K562 (cell line): ENCODE results near the gene SSBP1. TPM values are rescaled to one million over a fixed set of nuclear protein-coding genes. Genes with fewer than 3 reads are reported as not detected.

Source experiments
- ERF ChIP-seq: fragments of 450-650 bp; formaldehyde crosslinking; IDR thresholded peaks from 2 replicates; pipeline ENCODE4 v1.4.0; 2020; ENCODE audit warnings: mild to moderate bottlenecking, mixed read lengths
- HNRNPL ChIP-seq: fragments of 200-400 bp; formaldehyde crosslinking; IDR thresholded peaks from 2 replicates; pipeline ENCODE4 v1.6.1; 2017; ENCODE audit warnings: low read depth, mild to moderate bottlenecking, low read length
- KLF10 ChIP-seq: fragments of 250-450 bp; sonication (Bioruptor Pico); IDR thresholded peaks from 2 replicates; pipeline ENCODE4 v1.6.1; 2021; ENCODE audit warnings: matching md5 sums
- PHB2 ChIP-seq: fragments of 450-650 bp; IDR thresholded peaks from 2 replicates; pipeline ENCODE4 v1.6.1; 2017; ENCODE audit warnings: low read depth
- ZNF124 ChIP-seq: sonication (generic); formaldehyde crosslinking; IDR thresholded peaks from 2 replicates; pipeline ENCODE4 v1.8.1; 2022; ENCODE audit warnings: missing genetic modification reagents
- ZNF347 ChIP-seq: fragments of 450-650 bp; formaldehyde crosslinking; IDR thresholded peaks from 2 replicates; pipeline ENCODE4 v1.4.0; 2020; ENCODE audit warnings: low read depth, mild to moderate bottlenecking, moderate library complexity
- polyA plus RNA-seq, 8 experiments: library from polyadenylated mRNA; depleted of rRNA in 4 of 8; stranded (reverse) in 5 of 8; unstranded in 3 of 8; fragments of >200 nt; fragmentation: Nextera tagmentation in 2 of 8; fragmentation: Illumina TruSeq in 1 of 8; extraction: Ambion mirVana in 2 of 8; extraction: Trizol in 1 of 8; gene quantifications; 2 replicates each; pipeline versions ENCODE4 v1.2.1 to v1.2.3, GENCODE V29; 2011 to 2014; ENCODE audit warnings: inconsistent platforms in 1 of 8, missing spikeins in 1 of 8
- total RNA-seq, 7 experiments: library from RNA; depleted of rRNA in 6 of 7; stranded (reverse); fragments of >200 nt in 6 of 7; fragmentation: Illumina TruSeq in 2 of 7; extraction: Trizol in 2 of 7; gene quantifications; 2 replicates each; pipeline versions ENCODE4 v1.2.1 to v1.2.3, GENCODE V29; 2011 to 2021; ENCODE audit warnings: low replicate concordance in 1 of 7
- TF ChIP-seq, protein P1 (sequence below): sonication (generic); formaldehyde crosslinking; IDR thresholded peaks from 2 replicates; pipeline ENCODE4 v1.8.1; 2023; ENCODE audit warnings: mild to moderate bottlenecking, missing genetic modification reagents
- TF ChIP-seq, protein P2 (sequence below): fragments of 450-650 bp; formaldehyde crosslinking; conservative IDR thresholded peaks from 2 replicates; pipeline ENCODE4 v1.4.0; 2022; ENCODE audit warnings: mild to moderate bottlenecking, missing genetic modification characterization

Gene SSBP1
- total and polyA plus RNA-seq, 9 of the 15 experiments (the other 6 are each of a cell fraction or from before 2014, with no cell fraction given) = 404 to 1,996 (median 835) TPM

DNA sequence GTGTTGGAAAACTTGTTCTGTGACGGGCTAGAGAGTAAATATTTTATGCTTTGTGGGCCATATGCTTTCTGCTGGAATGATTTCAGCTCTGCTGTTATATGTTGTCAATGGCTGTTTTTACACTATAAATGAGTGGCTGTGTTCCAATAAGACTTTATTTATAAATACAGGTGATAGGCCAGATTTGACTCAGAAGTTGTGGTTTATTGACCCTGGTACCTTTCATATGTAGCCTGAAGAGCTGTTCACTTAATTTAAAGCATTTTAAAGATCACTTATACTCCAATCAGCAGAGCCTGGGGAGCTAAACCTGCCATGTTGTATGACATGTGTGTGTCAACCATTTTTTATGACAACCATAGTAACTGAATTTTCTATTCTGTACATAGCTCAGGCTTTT is 9.1 kb upstream of the SSBP1 start (continued):
- no peak for TF ChIP-seq KLF10 (CRISPR knock-in tag)
- no peak for TF ChIP-seq ZNF347 (CRISPR knock-in tag)
- TF ChIP-seq HNRNPL = no peak
- TF ChIP-seq, protein P1, sequence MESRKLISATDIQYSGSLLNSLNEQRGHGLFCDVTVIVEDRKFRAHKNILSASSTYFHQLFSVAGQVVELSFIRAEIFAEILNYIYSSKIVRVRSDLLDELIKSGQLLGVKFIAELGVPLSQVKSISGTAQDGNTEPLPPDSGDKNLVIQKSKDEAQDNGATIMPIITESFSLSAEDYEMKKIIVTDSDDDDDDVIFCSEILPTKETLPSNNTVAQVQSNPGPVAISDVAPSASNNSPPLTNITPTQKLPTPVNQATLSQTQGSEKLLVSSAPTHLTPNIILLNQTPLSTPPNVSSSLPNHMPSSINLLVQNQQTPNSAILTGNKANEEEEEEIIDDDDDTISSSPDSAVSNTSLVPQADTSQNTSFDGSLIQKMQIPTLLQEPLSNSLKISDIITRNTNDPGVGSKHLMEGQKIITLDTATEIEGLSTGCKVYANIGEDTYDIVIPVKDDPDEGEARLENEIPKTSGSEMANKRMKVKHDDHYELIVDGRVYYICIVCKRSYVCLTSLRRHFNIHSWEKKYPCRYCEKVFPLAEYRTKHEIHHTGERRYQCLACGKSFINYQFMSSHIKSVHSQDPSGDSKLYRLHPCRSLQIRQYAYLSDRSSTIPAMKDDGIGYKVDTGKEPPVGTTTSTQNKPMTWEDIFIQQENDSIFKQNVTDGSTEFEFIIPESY (CRISPR knock-in tag) = no peak
- no peak for TF ChIP-seq ZNF124 (CRISPR knock-in tag)
- no peak for TF ChIP-seq PHB2
- TF ChIP-seq ERF (CRISPR knock-in tag) = no peak
- TF ChIP-seq, protein P2, sequence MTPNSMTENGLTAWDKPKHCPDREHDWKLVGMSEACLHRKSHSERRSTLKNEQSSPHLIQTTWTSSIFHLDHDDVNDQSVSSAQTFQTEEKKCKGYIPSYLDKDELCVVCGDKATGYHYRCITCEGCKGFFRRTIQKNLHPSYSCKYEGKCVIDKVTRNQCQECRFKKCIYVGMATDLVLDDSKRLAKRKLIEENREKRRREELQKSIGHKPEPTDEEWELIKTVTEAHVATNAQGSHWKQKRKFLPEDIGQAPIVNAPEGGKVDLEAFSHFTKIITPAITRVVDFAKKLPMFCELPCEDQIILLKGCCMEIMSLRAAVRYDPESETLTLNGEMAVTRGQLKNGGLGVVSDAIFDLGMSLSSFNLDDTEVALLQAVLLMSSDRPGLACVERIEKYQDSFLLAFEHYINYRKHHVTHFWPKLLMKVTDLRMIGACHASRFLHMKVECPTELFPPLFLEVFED (CRISPR knock-in tag) = no peak
